Measurements from ENCODE around the gene WDR18. TPM values are rescaled to one million over a fixed set of nuclear protein-coding genes. Genes with fewer than 3 reads are reported as not detected.

The WDR18 gene
- total and polyA plus RNA-seq, 2 of the 8 experiments (the other 6 are each of a cell fraction or from before 2014, with no cell fraction given), result 87.7 to 177 TPM

- Histone ChIP-seq H3K4me1 (replicated peaks in 1 of 4; ENCODE audit: control insufficient read depth in 3 of 4, insufficient read depth in 4 of 4, low read length in 3 of 4) (peaks cover 0 to 10% (median 9%) of the 10 kb centered on the region in 4 experiments; a peak in 6 of 7 replicates), H3K27me3 (replicated peaks in 1 of 4; ENCODE audit: control insufficient read depth in 3 of 4, extremely low read depth in 1 of 4, insufficient read depth in 3 of 4, low read length in 3 of 4) (no peaks in the 10 kb centered on the region), H4K5ac (ENCODE audit: insufficient read length, low read depth, low read length) (no peak overlapping the region), H3K79me1 (ENCODE audit: low read depth, low read length) (no peaks in the 10 kb centered on the region), H3K14ac (ENCODE audit: insufficient read length) (no peak overlapping the region), H3K79me2 (ENCODE audit: control insufficient read depth in 1 of 2, insufficient read depth in 2 of 2, low read length in 2 of 2) (no peaks in the 10 kb centered on the region), H2BK120ac (replicated peaks; ENCODE audit: low read depth, low read length) (no peak overlapping the region), H3K27ac (ENCODE audit: low read depth, low read length) (no peak overlapping the region), H3K18ac (ENCODE audit: extremely low read depth, low read length) (no peak overlapping the region), H3K9me3 (ENCODE audit: insufficient read depth in 2 of 2, low read depth in 1 of 2, low read length in 1 of 2) (no peaks in the 10 kb centered on the region), H3K9ac (replicated peaks in 1 of 4; ENCODE audit: extremely low read depth in 1 of 4, low read depth in 3 of 4, low read length in 3 of 4) (peak overlapping the region in 3 of 4 experiments; percentile 24 to 48 (median 31); a peak in 4 of 7 replicates), H3K56ac (replicated peaks; ENCODE audit: insufficient read length, low read depth, low read length) (no peak overlapping the region), H3K23ac (ENCODE audit: insufficient read length) (no peak overlapping the region), H2BK5ac (ENCODE audit: low read depth, low read length) (0 out of 2 replicates have a peak overlapping the region, but pooled peaks have one; percentile 26), H2AK5ac (ENCODE audit: low read depth, low read length) (no peak overlapping the region), H3K4ac (replicated peaks; ENCODE audit: insufficient read length, low read depth, low read length) (no peak overlapping the region), H2BK15ac (ENCODE audit: low read length) (no peak overlapping the region), H2BK20ac (ENCODE audit: low read length) (no peak overlapping the region), H3K4me2 (ENCODE audit: insufficient read depth in 1 of 2, low read depth in 2 of 2, low read length in 2 of 2) (peak overlapping the region; percentile 86 to 90), H4K20me1 (replicated peaks in 1 of 2; ENCODE audit: control insufficient read depth in 1 of 2, insufficient read depth in 2 of 2, low read length in 2 of 2) (peaks cover 0 to 9% of the 10 kb centered on the region in 2 experiments), H2AFZ (ENCODE audit: low read length) (no peak overlapping the region), H3K4me3 (ENCODE audit: extremely low read depth in 1 of 4, insufficient read depth in 2 of 4, low read depth in 3 of 4, low read length in 4 of 4) (peak overlapping the region; percentile 53 to 76 (median 64)), H4K8ac (ENCODE audit: extremely low read depth, insufficient read depth, low read length) (no peak overlapping the region), H2BK12ac (ENCODE audit: low read depth, low read length) (no peak overlapping the region), H3K36me3 (ENCODE audit: control insufficient read depth in 2 of 4, insufficient read depth in 4 of 4, low read length in 3 of 4) (peaks cover 8 to 23% (median 15%) of the 10 kb centered on the region in 4 experiments), H4K91ac (replicated peaks; ENCODE audit: insufficient read length, low read length) (no peak overlapping the region), H3K23me2 (ENCODE audit: low read depth, low read length) (peaks cover 10% of the 10 kb centered on the region)
- ChIA-PET CTCF (ENCODE audit: partially characterized antibody) (interaction anchor here (0.6 to 4.8 kb wide), 9 partner anchors 11 to 117 kb away, joined by 3 to 27 read pairs (median 4); partner anchors contain the start of gene ARHGAP45), POLR2A (ENCODE audit: partially characterized antibody) (interaction anchor here (0.8 to 16.4 kb wide), 18 partner anchors 10 to 228 kb away, joined by 3 to 509 read pairs (median 6); partner anchors contain the start of genes ARHGAP45, CIRBP, CNN2 and GPX4)
- WGBS, 2 experiments (ENCODE audit: extremely low coverage in 1 of 2, insufficient coverage in 1 of 2, insufficient read length in 1 of 2, insufficient replicate concordance in 2 of 2, low coverage in 1 of 2, low lambda C conversion rate in 2 of 2, missing lambda C conversion rate in 1 of 2), result 9% methylated on average over 27 of the region's 27 CpGs; no CpG with 5 or more reads in 1 of the 2 experiments
- DNase-seq (ENCODE audit: low read depth in 1 of 2, low spot score in 2 of 2), result peak; percentile 91 to 95
- FAIRE-seq, result peak; percentile 86
- peak; percentile 93 for TF ChIP-seq CHD2 (IDR thresholded peaks at IDR 0.05; ENCODE audit: low read length)
- TF ChIP-seq, protein P1, sequence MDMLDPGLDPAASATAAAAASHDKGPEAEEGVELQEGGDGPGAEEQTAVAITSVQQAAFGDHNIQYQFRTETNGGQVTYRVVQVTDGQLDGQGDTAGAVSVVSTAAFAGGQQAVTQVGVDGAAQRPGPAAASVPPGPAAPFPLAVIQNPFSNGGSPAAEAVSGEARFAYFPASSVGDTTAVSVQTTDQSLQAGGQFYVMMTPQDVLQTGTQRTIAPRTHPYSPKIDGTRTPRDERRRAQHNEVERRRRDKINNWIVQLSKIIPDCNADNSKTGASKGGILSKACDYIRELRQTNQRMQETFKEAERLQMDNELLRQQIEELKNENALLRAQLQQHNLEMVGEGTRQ (IDR thresholded peaks at IDR 0.05; ENCODE audit: low read length), result no peak
- no peak for TF ChIP-seq GTF2F1 (IDR thresholded peaks at IDR 0.05; ENCODE audit: borderline replicate concordance, low read depth, low read length)
- no peak for TF ChIP-seq JUND (IDR thresholded peaks at IDR 0.05; ENCODE audit: low read length)
- no peak for TF ChIP-seq HDAC6 (IDR thresholded peaks at IDR 0.05; ENCODE audit: low read depth, low read length)
- TF ChIP-seq CBX8 (IDR thresholded peaks at IDR 0.05; ENCODE audit: borderline replicate concordance, low read depth, low read length), result no peak
- no peak for TF ChIP-seq FOSL1 (IDR thresholded peaks at IDR 0.05; ENCODE audit: insufficient read depth, low read depth, low read length)
- no peak for TF ChIP-seq SUZ12 (IDR thresholded peaks at IDR 0.05; ENCODE audit: low read length)
- TF ChIP-seq KDM4A (IDR thresholded peaks at IDR 0.05; ENCODE audit: low read depth, low read length, severe bottlenecking), result no peak
- no peak for TF ChIP-seq MAFK (IDR thresholded peaks at IDR 0.05; ENCODE audit: low read depth, low read length)
- no peak for TF ChIP-seq PHF8 (conservative IDR thresholded peaks at IDR 0.05; ENCODE audit: low read depth, low read length)
Measured at GRCh38 chr19:1040476-1041271, 56.5 kb downstream of the WDR18 start.

All from H1 (cell line).